Stimulated activated CD4-positive, alpha-beta T cell treated with anti-CD3 and anti-CD28 coated beads, Interleukin-4, amount 100 ng/mL, for 1 hour (primary cell): ENCODE results near the gene SSBP3.

Experiments
- DNase-seq: peaks from one replicate; pipeline ENCODE4 v3.0.0-alpha.2; 2020

Gene SSBP3

DNA sequence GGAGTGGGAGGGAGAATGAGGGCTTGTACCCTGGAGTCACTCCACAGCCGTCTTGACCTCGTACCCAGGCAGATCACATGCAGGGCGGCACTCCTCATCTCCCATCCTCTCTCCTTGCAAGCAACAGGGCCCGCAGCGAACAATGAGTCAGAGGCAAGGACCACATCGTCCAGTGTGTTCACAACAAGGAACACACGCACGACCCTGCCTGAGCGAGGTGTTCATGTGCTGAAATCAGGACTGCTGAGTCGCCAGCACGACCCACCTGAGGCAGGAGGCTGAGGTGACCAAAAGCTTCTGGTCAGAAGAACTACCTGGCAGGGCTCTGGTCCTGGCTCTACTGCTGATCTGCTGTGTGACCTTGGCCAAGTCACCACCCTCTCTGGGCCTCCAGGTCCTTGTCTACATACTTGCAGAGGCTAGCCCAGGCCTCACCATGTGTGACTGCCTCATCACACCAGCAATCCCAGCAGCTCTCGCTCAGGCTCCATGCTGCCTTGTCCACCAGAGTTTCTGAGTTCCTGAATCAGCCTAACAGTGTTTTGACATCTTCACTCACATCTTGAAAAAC, 78.0 kb downstream of the SSBP3 start:
- no peak for DNase-seq

DNA sequence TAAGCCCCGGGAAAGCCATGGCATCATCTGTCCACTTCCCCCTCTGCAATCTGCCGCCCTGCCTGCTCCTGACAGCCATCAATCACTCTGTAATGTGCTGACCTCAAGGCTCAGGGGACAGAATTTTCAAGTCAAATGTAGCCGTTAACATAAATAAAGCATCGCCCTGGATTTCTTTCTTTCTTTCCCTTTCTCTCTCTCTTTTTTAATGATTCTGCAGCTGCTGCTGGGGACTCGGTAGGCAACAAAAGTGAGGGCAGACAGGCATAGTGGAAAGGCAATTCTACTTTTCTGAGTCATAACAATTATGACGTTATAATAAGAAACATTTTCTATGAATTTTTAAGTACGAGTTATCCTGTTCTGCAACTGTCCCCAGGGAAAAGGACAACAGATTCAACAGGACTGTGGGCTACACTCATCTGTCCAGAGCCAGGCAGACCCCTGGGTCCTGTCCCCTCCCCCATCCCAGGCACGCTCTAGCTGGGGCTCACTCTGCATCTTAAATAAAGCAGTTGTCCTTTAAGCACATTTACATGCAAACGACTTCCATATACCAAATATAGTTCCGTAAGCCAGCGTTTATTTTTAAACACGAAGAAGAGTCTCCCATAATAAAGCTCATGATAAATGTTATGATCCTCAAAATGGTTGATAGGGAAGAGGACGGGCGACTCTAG, 78.7 kb downstream of the SSBP3 start:
- no peak for DNase-seq

GRCh38 chr1:54326543-54327385, 79.4 kb downstream of the SSBP3 start:
- DNase-seq: no peak

GRCh38 chr1:54325703-54326461, 80.3 kb downstream of the SSBP3 start:
- no peak for DNase-seq

- no peak for DNase-seq
These were observed 80.9 kb downstream of the SSBP3 start for GRCh38 chr1:54325284-54325683.

- no peak for DNase-seq
These were observed 81.7 kb downstream of the SSBP3 start for GRCh38 chr1:54324251-54325140.

- DNase-seq: no peak
These were observed 82.3 kb downstream of the SSBP3 start for GRCh38 chr1:54323921-54324250.

DNA sequence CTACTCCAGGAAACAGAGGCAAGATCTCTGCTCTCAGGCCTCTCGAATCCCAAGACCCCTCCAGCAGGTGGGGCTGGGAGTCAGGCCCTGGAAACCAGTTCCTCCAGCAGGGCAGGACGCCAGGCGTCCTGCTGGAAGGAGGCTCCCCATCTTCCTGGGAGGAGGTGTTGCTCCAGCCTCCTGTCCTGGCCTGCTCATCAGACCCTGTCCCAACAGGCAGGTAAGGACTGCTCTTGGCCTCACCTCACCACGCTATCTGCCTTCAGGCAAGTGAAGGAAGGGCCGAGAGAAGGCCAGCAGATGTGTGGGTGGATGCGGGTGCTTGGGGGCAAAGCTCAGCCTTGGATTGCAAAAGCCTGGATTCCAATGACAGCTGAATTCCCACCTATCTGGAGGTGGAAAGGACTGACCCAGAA, 82.9 kb downstream of the SSBP3 start:
- no peak for DNase-seq

DNA sequence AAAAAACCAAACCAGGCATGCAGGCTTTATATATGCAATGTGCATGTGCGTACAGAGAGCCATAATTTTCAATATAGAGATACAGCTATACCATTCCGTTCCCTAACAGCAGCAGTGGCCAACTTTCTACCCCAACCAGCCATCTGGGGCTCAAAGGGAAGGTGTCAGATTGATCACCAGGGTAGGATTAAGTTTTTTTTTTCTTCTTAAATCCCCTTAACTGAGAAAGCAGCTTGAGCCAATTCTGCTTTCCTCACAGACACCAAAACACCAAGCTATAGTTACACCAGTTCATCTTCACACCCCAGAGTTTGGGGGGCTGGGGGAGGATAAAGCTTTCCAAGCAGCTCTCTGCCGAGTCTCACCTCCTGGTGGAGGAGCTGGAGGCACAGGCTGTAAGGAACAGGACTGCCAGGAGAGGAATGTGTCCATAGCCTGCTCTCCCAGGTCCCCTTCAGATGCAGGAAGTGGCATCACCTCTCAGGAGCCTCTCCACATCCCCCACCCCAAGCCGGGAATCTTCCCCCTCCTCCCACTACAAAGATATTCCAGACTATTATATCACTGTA, 87.9 kb downstream of the SSBP3 start:
- DNase-seq: no peak

GRCh38 chr1:54317084-54317483, 89.1 kb downstream of the SSBP3 start:
- DNase-seq: no peak

DNA sequence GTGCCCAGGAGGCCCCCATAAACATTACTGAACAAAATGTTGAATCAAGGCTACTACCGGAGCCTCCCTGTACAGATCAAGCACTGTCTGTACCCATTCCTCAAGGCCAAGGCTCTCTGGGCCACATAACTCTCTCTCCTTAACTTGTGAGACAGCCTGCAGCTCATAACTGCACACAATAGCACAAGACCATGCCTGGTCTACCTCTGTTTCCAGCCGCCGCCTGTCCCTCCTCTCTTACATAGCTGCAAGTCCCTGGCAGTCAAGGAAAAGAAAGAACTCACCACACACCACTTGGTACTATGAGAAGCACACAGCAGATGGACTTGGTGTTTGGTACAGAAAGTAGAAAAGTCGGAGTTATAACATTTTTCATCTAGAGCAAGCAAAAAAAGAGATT, 91.1 kb downstream of the SSBP3 start:
- DNase-seq: no peak

GRCh38 chr1:54314696-54315095, 91.5 kb downstream of the SSBP3 start:
- DNase-seq: no peak

GRCh38 chr1:54312796-54313316, 93.3 kb downstream of the SSBP3 start:
- no peak for DNase-seq

DNA sequence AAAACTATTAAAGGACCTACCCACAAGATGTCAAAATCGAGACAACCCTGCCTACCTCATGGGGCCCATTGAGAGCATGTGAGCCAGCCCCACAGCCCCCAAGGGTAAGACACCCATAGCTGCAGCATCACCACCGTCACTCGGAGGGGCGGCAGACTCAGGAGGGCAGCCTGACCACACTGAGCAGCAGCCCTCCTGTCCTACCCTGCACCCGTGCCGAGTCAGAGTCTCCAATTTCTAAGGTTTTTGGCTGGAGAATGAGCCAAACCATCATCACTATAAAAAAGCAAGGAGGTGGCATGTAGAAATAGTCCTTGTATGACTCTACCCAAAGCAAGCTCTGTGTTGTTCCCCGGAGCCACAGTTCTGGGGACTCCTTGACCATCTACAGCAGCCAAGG, 94.7 kb downstream of the SSBP3 start:
- no peak for DNase-seq

DNA sequence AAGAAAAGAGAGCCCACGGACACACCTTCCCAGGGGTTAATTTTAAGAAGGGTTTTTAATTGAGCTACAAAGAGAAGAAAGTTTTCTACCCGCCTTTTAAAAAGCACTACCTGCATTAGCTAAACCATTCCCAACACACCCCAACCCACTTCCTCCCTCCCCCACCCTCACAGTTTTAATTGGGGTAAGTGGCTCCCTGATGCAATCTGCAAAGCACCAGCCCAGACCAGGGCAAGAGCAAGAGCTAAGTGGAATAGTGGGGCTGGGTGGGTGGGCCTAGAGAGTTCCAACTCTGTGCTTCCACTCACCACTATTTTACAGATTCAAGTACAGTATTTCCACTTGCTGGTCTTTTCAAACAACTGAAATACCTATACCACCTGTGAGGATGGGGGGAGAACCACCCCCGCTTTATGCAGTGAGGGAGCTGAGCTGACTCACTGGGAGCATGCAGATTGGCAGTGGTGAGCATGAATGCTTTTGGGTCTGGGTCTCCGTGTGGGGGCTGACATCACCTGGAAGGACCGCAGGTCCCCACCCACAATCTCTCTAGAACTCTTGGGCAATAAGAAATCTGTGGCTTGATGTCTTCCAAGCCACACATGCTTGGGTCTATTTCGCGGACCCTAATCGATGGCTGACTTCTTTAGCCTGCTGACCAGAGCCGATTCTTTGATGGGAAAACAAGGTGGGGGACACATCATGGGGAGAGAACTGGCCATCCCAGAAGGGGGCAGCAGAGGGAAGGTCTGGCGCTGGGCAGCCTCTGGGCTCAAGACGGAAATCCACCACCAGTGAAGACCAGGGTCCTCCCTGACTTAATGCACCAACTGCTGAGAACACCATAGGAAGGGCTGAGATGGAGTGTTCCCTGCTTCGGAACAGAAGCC, 95.5 kb downstream of the SSBP3 start:
- peak; percentile 22 for DNase-seq

GRCh38 chr1:54309631-54310366, 96.4 kb downstream of the SSBP3 start:
- DNase-seq: no peak

- DNase-seq: no peak
These were observed 98.9 kb downstream of the SSBP3 start for GRCh38 chr1:54307305-54307704.

DNA sequence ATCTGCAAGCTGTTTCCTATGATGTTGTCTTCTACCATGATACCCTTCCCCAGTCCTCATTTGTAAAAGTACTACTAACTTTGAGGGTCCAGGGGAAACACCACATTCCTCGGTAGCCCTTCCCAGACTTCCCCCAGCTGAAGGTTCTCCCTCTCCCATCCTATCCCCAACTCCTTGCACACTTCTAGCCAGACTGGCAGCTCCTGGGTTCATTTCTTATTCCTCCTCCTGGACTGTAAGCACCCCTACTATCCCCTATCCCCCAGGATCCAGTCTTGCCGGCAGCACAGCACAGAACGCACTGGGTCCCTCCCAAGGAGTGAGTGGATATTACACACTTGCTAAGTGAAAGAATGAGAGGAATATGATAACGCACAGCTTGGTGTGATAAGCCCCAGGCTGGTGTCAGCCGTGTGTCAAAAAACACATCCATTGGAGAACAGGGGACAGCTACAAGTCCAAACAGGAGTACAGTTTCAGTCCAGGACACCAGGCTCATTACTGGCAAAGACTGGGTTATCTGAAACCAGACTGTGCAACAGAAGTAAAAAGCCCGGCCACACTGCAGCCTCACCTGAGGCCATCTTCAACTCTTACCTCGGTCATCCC, 100.2 kb downstream of the SSBP3 start:
- DNase-seq: no peak

DNA sequence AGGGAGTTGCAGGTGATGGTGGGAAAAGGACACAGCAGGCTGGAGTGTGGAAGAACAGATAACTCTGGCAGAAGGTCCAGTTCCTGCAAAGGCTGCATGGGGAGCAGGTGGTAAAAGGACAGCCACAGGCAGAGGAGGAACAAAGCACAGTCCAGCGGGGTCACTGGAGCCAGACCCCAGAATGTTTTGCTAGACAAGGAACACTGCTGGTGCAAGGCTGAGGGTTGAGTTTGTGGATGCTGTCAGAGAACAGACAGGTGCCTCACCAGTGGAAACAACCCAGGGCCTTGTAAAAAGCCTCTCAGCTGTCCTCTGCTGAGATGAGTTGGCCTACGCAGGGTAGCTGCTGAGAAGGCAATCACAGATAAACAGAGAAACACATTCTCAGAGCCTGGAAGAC, 101.7 kb downstream of the SSBP3 start:
- no peak for DNase-seq
